ENCODE data around the gene SMARCD1. TPM values are rescaled to one million over a fixed set of nuclear protein-coding genes. Genes with fewer than 3 reads are reported as not detected.

Gene SMARCD1
- total RNA-seq, 1 donor from 2014 or later = 85.0 TPM

DNA sequence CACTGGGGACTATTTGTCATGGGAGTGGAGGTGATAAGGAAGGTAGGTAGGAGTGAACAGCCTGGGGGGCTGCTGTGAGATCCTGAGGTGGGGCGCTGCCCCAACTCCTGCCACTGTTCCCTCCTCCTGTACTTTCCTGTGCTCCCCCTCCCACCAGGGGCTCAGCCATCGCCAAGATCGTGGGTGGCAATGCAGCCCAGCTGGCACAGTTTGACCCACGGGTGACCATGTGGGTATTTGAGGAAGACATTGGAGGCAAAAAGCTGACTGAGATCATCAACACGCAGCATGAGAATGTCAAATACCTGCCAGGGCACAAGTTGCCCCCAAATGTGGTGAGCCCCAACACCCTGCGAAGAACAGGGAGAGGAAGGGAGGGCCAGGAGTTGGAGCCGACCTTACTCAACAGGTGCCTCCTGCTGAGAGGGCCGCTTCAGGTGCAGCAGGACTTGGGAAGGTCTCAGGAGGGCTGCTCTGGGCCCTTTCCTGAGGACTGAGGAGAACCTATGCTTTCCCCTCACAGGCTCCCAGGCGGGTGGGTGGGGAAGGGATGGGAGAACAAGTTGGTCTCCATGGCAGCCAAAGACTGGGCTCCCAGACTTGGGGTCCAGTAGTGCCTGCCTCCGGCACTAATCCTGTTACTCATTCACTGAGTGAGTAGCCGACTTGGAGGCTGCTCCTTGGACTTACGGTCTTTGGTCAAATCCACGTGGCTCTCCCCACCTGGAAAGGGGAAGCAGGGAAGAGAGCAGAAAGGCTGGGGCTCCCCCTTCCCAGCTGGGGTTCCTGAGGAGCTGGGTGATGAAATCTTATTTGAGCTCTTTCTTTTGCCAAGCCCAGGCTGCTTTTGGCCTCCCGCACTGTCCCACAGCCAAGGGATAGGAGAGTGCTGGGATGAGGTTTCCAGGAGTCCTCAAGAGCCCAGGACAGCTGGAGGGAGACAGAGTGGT is 19.6 kb downstream of the SMARCD1 start:
- peak; percentile 57 for DNase-seq (ENCODE audit: low read depth)

DNA sequence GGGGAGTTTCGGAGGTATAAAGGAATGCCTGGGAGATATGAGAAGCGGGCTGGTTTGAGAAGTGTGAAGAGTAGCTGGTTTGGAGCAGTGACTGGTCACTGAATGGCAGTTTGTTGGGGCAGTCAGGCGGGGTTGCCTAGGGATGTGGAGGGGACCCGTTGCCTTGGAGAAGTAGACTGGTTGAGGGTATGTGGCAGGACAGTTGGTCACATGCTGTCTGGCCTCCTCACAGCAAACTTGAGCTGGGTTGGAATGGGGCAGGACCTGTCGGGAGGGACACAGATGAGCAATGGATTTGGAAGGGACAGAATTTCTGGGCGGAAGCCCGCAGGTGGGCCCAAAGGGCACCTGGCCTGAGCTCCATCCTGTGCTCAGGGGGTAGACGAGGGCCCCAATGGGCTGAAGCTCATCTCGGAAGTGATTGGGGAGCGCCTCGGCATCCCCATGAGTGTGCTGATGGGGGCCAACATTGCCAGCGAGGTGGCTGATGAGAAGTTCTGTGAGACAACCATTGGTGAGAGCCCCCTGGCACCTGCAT is 20.8 kb downstream of the SMARCD1 start:
- DNase-seq (ENCODE audit: low read depth) = no peak

DNA sequence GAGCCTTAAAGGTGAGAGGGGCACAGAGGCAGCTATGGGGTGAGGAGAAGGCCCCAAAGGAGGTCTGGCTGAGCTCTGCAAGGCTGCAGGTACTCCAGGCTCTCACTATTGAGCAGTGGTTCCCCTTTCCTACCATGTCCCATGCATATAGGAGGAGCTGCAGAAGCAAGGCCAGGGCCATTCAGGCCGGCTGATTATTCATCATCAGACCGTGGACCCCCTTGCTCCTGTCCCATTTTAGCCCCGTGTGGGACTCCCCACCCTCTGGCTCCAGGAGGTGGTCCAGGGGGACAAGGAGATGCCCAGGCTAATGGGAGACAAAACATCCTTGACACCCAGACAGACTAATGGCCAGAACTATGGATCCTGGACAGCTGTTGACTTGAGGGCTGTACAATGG is 21.8 kb downstream of the SMARCD1 start:
- no peak for DNase-seq (ENCODE audit: low read depth)

DNA sequence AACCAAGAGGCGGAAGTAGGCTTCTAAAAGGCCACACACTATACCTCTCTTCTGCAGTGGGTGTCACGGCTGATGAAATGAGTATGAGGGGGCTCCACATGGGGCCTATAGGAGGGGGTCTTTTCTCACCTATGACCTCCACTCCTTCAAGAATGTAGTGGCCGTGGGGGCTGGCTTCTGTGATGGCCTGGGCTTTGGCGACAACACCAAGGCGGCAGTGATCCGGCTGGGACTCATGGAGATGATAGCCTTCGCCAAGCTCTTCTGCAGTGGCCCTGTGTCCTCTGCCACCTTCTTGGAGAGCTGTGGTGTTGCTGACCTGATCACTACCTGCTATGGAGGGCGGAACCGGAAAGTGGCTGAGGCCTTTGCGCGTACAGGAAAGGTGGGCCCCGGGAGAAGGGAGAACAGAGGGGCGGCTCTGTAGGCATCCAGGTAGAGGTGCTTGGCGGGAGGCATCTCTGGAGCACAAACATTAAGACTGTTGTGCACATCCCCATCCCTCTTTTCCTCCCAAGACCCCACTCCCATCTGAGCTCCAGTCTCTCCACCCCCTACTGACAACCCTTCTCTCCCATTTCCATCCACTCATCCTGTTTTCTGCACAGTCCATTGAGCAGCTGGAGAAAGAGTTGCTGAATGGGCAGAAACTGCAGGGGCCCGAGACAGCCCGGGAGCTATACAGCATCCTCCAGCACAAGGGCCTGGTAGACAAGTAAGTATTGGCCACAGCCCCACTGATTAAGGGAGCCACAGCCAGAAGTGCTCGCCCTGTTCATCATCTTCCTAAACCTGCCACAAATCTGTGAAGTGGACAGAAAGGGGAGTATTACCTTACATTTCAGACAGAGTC is 22.5 kb downstream of the SMARCD1 start:
- no peak for DNase-seq (ENCODE audit: low read depth)

DNA sequence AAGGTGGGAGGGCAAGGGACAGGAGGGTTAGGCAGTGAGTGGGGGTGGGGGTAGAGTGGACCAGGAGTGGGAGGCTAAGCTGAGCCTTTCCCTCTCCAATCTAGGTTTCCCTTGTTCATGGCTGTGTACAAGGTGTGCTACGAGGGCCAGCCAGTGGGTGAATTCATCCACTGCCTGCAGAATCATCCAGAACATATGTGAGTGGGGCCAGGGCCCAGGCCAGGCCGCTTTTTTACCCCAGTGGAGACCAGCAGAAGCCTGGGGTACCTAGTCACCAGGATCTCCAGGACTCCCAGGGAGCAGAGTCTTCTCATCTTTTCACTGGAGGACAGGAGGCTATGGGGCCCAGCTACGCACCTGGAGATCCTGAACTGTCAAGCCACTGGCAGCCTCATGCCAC is 24.2 kb downstream of the SMARCD1 start:
- DNase-seq (ENCODE audit: low read depth) = no peak

DNA sequence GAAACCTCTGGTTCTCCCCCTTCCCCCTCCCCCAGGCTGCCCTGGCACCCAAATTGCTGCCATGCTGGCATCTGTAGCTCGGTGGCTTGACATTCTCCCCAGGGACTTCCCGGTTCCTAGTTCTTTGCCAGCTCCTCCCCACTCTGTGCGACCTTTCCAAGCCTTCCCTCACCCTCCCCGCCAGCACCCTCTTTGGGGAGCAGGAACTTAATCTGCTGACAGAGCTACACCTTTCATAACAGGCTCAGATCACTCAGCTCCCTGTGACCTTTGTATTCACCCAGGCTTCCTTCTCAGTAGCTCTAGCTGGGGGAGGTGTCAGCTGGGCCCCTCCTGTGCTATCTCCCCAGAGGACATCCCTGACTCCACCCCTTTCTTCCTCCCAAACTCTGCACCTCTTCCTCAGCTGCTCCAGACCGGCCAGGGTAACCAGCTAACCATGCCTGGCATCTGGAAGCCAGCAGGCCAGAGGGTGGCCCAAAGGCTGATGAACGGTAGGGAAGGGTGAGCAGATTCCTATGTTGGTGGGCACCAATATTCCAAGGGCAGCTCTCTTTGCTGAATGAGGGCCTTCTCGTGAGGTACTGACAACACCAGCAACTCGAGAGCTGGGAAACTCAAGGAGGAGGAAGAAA is 25.1 kb downstream of the SMARCD1 start:
- peak; percentile 48 for DNase-seq (ENCODE audit: low read depth)

DNA sequence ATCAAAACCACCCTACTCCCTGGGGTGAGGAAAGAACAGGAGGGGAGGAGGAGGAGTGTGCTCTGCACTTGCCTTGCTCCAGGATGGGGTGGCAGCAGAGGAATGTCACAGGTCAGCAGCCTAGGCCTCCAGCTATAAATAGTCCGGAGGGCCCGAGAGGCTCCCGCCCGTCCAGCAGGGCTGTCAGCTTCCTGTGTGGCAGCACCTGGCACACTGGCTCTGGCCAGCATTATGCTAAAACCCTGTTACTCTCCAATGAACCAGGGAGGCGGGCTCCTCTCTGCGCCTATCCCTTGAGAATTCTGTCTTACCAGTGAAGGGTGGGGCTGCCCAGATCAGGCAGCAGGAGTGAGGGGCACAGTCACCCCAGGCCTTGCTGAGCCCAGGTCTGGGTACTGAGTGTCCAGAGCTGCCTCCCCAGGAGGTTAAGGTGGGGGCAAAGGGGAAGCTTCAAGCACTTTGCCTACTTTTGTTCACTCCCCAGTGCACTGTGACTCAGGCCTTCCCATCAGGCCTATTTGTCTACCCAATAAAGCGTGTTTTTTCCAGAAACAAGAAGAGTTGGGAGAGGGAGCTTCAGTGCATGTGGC is 25.7 kb downstream of the SMARCD1 start:
- peak; percentile 90 for DNase-seq (ENCODE audit: low read depth)

DNA sequence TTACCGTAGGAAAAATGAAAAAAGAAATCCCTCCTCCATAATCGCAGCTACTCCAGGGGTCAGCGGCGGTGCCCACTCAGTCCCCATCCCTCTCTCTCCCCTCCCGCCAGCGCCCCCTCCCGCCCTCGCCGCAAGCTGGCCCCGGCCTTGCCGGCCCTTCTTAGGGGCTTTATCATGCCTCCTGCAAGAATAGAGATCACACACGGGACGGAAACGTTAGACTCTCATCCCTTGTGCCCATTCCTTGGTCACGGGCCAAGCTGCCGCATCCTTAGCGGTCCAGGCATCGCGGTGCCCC is 26.2 kb downstream of the SMARCD1 start:
- DNase-seq (ENCODE audit: low read depth) = no peak

DNA sequence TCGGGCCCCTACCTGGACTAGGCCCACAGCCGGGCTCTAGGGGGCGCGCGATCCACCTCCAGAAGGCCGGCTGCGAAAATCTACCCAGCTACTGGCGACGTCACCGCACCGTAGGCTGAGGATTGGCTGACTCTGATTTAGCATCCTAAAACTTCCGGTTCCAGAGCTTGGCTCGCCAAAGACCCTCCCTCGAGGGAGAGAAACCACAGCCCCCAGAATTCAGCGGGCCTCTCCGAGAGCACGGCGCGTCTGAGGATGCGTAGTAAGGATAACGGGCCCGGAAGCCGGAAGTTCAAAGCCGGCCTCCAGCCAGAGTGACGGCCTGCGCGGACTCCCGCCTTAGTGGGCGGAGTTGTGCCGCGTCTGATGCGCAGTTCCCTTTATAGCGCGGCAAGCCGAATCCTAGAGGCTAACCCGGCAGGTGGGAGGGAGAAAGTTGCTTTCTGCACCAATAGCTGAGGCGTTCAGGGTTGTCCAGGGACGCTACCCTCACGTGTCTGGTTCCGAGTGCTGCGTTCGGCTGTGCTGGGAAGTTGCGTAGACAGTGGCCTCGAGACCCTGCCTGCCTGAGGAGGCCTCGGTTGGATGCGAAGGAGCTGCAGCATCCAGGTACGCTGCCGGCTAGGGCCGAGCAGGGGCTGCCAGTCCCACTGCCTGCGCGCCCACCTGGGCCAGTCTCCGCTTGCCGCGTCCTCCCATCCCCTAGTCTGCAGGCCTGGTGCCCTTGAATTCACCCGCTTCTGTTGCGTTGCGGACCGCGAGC is 26.7 kb downstream of the SMARCD1 start, which contains the start of gene COX14:
TSS of gene COX14 (plus strand) at position 544 of the 763 bp plus-strand sequence. CDS start 7,808 bp downstream, outside the sequence.
- peak; percentile 98 for DNase-seq (ENCODE audit: low read depth)

DNA sequence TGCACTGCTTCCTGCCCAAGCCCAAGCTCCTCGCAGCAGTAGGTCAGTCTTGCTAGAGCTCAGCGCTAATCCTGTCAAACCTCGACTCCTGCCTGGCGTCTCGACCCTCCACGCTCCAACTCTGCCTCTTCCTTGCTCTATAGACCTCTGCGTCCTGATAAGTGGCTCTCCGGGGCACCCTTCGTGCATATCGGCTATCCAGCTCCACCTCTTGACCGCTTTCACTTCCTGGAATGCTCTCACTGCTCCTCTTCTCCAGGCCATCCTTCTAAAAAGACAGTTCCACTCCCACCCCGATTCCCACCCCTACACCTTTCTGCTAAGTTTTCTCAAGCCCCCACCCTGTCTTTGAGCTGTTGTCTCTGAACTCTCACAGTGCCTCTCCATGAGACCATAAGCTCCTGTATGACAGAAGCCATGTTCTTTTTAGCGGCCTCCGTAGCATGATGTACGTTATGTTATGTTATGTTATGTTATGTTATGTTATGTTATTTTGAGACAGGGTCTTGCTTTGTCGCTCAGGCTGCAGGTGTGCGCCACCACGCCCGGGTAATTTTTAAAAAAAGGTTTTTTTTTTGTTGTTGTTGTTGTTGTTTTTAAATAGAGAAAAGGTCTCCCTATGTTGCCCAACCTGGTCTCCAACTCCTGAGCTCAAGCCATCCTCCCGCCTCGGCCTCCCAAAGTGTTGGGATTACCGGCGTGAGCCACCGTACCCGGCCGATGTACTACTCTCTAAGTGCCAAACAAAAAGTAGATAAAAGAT is 27.5 kb downstream of the SMARCD1 start:
- peak; percentile 33 for DNase-seq (ENCODE audit: low read depth)

DNA sequence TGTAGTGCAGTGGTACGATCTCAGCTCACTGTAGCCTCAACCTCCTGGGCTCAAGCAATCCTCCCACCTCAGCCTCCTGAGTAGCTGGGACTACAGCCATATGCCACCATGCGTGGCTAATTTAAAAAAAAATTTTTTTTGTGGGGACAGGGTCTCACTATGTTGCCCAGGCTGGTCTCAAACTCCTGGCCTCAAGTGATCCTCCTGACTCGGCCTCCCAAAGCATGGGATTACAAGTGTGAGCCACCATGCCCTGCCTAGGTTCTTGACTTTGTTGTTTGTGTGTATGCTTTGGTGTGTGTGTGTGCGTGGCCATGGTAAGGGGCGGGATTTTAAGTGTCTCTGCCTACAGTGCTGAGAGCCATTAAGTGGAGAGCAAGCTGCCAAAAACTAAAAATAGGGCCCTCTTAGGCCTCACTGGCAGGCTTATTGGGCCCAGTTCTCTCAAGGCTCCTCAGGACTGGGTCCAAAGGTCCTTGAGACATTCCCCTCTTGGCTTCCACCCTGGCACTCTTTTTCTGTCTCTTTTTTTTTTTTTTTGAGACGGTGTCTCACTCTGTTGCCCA is 32.0 kb downstream of the SMARCD1 start:
- no peak for DNase-seq (ENCODE audit: low read depth)

DNA sequence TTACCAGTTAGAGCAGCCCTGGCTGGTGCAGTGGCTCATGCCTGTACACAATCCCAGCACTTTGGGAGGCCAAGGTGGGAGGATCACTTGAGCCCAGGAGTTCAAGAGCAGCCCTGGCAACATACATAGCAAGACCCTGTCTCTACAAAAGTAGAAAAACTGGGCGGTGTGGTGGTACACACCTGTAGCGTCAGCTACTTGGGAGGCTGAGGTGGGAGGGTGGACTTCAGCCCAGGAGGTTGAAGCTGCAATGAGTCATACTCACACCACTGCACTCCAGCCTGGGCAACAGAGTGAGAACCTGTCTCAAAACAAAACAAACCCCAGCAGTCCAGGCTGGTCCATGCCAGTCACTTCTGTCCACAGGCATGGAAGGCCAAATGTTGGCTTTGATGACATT is 34.2 kb downstream of the SMARCD1 start:
- DNase-seq (ENCODE audit: low read depth) = no peak

DNA sequence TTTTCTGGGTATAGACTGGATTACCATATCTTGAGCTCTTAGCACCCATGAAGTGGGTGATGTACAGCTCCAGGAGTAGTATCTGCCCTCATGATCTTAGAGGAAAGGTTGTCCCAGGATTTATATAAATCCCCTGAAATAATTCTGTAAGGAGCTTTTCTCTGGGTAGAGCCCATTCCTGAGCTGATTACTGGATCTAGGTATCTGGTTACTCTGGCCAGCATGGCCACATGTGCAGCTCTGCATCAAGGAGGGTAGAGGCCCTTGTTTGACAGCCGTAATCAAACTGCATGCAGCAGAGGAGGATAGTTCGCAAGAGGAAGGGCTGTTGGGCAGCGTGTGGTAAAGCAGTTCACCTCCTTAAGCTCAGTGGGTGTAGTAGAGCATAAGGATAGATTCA is 35.4 kb downstream of the SMARCD1 start:
- DNase-seq (ENCODE audit: low read depth) = no peak

DNA sequence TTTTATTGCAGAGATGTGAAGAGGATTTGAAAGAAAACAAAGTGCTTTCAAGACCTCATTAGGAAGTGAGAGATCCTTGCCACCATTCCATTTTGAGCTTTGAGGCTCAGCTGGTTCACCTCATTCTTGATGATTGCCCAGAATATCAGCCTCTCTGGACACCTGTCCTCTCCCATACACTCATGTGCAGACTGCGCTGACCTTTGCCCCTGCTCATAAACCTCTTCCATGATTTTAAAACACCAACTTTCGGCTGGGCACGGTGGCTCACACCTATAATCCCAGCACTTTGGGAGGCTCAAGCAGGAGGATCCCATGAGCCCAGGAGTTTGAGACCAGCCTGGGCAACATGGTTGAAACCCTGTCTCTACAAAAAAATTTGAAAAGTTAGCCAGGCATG is 35.8 kb downstream of the SMARCD1 start:
- no peak for DNase-seq (ENCODE audit: low read depth)

DNA sequence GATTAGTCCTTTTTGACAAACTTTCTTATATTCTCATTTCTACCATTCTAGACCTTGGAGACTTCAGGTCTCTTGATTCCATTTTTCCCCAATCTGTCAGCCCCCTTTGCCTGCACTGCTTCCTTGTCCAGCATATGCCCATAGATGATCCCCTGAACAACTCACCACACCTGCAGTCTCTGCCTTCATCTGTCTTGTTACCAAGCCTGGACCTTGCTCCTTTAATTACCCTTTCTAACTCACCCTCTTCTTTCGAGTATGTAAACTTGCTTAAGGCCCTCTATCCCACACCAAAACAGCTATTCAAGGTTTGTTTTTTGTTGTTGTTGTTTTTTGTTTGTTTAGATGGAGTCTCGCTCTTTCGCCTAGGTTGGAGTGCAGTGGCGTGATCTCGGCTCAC is 36.5 kb downstream of the SMARCD1 start:
- no peak for DNase-seq (ENCODE audit: low read depth)

DNA sequence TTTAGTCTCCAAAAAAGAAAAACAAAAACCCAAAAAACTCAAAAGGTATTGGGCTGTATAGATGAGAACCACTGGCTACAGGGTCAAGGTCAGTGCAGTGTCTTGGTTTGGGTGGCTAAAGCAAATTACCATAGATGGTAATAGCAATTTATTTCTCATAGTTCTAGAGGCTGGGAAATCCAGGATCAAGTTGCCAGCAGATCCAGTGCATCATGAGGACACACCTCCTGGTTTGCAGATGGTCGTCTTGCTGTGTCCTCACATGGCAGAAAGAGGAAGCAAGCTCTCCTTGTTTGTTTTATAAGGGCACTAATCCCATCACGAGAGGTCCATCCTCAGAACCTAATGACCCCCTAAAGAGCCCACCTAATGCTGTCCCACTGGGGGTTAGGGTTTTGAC is 38.1 kb downstream of the SMARCD1 start:
- DNase-seq (ENCODE audit: low read depth) = no peak

DNA sequence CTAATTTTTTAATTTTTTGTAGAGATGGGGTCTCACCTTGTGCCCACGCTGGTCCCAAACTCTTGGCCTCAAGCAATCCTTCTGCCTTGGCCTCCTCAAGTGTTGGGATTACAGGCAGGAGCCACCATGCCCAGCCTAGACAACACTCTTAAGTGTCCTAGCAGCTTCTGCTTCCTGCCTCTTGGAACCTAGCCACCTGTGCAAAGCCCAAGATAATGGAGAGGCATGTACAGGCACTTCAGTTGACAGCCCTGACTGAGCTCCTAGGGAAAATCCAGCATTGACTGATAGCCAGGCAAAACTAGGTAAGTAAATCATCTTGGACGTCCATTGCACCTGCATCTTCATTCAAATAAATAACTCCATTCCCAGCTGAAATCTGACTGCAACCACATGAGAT is 42.4 kb downstream of the SMARCD1 start:
- no peak for DNase-seq (ENCODE audit: low read depth)

DNA sequence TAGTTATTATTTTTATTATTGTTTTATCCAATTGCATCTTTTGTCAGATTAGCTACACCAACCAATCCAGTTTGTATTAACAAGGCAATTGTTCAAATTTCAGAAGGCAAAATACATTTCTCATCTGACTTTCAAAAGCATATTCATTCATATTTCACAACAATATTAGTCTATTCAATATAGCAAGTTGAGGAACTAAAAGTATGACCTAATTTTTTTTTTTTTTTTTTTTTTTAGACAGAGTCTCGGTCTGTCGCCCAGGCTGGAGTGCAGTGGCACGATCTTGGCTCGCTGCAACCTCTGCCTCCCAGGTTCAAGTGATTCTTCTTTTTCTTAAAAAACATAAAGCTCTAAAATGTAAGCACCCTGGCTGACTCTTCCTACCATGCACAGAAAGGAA is 44.1 kb downstream of the SMARCD1 start:
- no peak for DNase-seq (ENCODE audit: low read depth)

DNA sequence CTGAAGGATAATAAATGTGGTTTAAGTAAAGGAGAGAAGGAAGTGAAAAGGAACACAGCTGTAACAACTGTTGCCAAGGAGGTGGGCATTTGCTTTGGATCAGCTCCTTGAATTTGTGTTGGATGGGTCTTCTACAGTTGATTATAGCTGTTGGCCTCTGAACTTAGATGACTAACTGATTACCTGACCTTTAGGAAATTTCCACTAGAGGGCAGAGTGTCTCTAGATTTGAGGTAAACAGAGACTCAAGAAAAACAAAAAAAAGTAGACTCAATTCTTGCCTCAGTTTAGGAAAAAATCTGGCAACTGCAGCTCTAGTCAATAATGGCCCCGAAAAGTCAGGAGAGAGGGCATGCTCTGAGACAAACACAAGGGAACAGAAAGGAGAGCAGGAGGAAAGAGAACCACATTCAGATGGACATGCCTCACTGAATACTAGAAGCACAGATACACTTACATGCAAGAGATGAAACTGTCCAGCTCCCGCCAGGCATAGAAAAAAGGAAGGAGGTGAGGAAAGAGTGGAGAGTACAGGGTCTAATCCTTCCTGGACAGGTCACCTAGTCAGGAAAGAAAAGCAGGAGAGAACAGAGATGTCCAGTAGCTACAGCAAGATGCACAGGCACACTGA is 47.5 kb downstream of the SMARCD1 start:
- peak; percentile 64 for DNase-seq (ENCODE audit: low read depth)
